ENCODE results near the gene FAT3.

- TF ChIP-seq POLR2AphosphoS5 (IDR thresholded peaks at IDR 0.05) (no peak), REST (IDR thresholded peaks at IDR 0.05; ENCODE audit: borderline replicate concordance) (no peak), EZH2 (IDR thresholded peaks at IDR 0.05; ENCODE audit: borderline replicate concordance, insufficient read depth, low read length, poor library complexity, severe bottlenecking) (no peak), CTCF (IDR thresholded peaks at IDR 0.05; ENCODE audit: poor library complexity, severe bottlenecking) (no peak), EP300 (conservative IDR thresholded peaks at IDR 0.05; ENCODE audit: poor library complexity, severe bottlenecking) (no peak)
These were observed 35.2 kb downstream of the FAT3 start for GRCh38 chr11:92259861-92260260.

Data from neural cell (in vitro differentiated cells).